Measurements from ENCODE around the gene NAALADL2.
"Not testable (repeated sequence)": the region's sequence is repeated elsewhere in the genome, so short reads cannot be mapped to it uniquely, and the experiment has no call there.

The NAALADL2 gene

DNA sequence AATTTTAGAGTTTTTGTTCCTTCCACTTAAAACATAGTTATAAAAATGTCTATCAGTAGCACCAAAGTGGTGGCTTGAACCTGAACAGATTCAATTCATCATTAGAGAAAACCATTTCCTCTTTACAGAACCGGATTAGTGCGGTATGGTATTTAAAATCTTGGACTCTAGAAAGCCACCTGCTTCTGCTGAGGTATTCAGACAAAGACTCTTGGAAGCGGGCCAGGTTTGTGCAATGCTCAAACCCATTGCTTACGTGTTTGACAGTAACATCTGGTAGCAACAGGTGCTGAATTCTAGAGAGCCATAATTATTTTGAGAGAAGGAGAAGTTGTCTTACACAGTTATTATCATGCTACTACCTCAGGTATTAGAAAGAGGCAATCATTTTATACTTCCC is 290.5 kb downstream of the NAALADL2 start:
- peak; percentile 100 for DNase-seq

DNA sequence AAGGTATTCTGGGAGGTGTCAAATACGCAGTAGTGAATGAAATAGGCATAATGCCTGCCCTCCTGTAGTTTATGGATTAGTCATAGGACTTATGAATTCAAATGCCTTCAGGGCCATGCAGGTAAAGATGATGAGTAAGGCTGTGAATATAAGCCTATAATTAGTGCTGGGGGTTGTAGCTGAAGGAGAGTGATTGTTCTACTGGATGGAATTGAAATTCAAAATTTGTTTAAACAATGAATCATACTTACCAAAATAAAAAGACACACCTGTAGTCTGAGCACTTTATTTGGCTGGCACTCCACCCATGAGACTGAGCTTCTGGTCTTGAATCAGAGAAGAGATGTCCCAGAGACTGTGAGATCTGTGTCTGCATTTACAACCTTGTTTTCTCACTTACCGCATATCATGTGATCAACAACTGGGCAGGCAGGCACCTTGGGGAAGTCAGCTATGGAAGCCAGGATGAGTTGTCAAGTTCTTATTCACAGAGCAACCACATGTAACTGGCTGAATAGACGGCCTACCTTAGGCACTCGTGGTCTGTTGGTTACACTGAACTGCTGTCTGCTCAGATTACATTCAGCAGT is 291.8 kb downstream of the NAALADL2 start:
- DNase-seq, result peak; percentile 93

- DNase-seq, result no peak
Observed at GRCh38 chr3:175153595-175153994, 294.5 kb downstream of the NAALADL2 start.

DNA sequence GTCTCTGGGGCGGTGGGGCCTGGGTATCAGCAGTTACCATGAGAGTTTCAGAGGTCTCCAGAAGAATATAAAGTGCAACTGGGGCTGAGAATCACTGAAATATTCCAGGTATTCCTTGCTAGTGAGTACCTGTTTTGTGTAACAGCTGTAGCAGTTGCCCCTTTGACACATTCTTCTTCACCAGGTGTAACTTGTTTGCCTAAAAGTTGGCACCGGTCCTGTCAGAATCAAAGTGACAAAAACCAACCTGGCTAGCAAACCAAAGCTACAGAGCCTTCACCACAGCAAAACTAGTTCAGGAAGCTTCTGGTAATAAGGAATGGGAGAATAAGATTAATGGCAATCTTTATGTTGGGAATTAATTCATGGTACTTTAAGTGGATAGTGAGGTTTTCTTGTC is 296.0 kb downstream of the NAALADL2 start:
- DNase-seq, result no peak

- DNase-seq, result no peak
Observed at GRCh38 chr3:175159202-175159601, 300.1 kb downstream of the NAALADL2 start.

DNA sequence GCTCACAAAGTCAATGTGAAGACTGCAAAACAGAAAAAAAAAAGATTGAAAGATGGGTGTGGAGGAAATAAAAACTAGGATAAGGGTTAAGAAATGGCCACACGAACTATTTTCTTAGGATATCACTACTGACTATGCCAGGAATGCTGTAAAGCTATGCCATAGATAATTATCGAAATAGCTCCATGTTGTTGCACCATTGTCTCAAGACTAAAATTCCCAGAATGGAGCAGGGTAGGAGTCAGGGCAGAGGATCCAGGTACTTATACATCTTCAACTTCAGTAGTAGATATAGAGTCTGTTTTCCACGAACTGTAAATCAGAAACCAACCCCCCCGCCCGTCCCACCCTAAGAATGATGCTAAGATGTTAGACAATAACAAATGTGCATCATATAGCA is 302.2 kb downstream of the NAALADL2 start:
- DNase-seq, result no peak

DNA sequence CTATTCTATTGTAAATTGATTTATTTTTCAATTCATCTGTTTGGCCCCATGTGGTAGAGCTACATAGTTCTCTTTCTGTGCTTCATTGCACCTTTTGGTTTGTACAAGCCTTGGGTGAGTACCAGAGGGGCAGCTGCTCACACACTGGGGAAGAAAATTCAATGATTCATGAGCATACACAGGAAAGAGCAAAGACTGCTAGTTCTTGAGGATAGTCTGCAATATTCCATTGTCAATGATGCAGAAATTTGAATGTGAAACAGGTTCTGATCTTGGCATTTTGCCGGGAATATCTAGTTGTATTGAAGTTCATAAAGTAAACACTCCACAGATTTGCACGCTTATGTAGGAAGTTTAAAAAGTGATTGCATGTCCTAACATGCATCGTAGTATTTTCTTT is 304.6 kb downstream of the NAALADL2 start:
- no peak for DNase-seq

DNA sequence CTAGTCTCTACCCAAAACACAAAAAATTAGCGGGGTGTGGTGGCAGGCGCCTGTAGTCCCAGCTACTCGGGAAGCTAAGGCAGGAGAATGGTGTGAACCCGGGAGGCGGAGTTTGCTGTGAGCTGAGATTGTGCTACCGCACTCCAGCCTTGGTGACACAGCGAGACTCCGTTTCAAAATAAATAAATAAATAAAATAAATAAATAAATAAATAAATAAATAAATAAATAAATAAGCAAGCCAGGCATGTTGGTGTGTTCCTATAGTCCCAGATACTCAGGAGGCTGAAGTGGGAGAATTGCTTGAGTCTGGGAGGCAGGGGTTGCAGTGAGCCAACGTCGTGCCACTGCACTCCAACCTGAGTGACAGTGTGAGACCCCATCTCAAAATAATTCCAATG is 314.0 kb downstream of the NAALADL2 start:
- not testable (repeated sequence) for DNase-seq

GRCh38 chr3:175176556-175176955 is 317.4 kb downstream of the NAALADL2 start:
- DNase-seq, result no peak

DNA sequence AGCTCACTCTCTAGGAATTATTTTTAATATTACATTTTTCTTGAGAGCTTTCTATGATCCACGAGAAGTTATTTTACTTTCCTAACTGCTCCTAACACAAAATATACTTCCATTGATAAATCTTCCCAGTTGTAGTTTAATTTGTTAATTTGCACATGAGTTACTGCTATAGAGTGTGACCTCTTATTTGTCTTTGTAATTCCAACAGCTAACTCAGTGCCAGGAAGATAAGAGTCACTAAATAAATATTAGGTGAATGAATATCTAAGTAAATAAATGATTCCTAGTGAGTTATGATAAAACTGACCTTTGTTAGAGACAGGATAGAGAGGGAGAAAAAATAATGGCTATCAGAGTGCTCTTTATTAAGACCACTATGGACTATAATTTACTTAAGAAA is 319.9 kb downstream of the NAALADL2 start:
- DNase-seq, result no peak

GRCh38 chr3:175184392-175184791 is 325.3 kb downstream of the NAALADL2 start:
- DNase-seq, result no peak

DNA sequence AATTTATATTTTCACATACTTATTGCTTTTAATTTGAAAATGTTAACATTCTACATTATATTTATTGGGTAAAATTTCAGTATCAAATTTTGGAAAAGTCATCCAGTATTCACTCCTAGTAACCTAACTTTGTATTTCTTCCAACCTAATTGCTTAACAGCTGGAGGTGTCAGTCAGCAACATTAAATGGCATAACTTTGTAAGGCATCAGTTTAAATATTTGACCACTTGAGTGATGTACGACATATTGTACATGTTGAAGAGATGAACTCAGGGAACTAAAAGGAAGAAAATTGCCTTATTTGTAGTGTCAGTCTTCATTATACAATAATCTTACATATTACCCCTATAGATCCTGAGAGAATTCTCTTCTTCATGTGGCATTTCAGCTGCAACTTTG is 326.8 kb downstream of the NAALADL2 start:
- DNase-seq, result no peak

DNA sequence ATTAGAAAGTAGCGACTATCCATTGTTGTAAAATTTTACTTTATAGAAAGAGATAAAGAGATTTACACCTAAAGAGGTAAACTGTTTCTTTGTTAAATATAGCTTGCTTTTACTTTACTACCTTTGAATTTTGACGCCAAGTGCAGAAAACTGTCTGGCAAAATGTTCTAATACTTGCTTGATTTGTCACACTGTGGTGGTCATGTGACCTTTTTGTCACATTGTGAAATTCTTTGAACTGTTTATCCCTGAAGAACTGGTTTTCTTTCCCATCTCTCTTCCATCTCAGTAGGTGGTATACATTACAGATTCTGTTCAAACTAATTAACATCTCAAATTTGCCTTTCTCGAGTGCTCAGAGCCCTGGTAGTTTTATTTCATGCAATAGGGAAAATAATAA is 327.4 kb downstream of the NAALADL2 start:
- no peak for DNase-seq

GRCh38 chr3:175187586-175187985 is 328.5 kb downstream of the NAALADL2 start:
- DNase-seq, result no peak

- DNase-seq, result no peak
Observed at GRCh38 chr3:175192536-175192935, 333.4 kb downstream of the NAALADL2 start.

- no peak for DNase-seq
Observed at GRCh38 chr3:175193815-175194518, 334.8 kb downstream of the NAALADL2 start.

- DNase-seq, result no peak
Observed at GRCh38 chr3:175198991-175199783, 340.1 kb downstream of the NAALADL2 start.

DNA sequence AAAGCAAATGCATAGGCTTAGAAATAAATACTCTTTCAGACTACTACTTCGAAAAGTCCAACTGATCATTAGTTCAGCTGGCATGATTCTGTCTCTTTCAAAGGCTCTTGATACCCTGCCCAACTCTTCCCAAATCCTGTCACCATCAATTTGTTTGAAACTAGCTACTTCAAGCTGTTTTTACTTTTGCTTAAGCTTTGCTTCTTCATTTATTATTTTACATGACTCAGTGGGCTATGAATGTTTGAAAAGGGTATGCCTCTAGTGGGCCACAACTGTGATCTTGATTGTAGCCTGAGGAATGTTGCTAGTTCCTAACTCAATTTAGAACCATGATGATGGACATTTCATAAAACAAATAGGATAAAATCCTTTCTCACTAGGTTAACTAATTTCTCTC is 340.8 kb downstream of the NAALADL2 start:
- no peak for DNase-seq

- no peak for DNase-seq
Observed at GRCh38 chr3:175200391-175201095, 341.4 kb downstream of the NAALADL2 start.

DNA sequence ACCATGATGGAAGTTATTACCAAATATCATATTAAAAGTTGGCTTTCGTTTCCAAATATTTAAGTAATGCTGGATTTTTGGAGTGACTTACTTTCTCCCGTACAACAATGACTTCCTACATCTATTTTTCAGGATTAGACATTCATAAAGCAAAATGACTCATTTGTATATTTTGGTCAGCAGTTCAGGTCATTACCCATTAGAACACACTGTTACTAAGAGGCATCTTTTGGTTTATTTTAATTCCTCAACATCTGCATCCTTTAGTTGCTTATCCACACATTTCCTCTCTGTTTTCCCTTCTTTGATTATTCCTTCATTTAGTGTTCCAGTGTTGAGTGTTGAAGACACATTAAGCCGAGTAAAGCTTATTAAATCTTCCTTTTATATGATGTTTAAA is 348.2 kb downstream of the NAALADL2 start:
- DNase-seq, result no peak

DNA sequence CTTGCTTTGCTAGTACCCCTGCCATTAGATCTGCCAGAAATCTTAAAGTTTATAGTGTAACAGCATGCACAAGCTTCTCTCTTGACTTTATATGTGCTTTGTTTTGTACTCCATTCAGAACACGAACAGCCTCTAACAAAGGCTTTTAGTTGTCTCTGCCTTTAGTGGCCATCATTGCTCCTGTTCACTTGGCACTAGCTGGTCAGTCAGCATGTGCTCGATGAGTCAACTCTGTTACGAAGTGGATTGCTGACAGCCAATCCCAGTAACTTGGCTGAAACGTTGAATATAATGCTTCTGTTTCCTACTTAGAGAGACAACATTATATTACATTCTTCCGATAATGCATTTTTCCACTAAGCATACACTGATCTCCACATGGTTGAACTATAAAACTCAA is 349.2 kb downstream of the NAALADL2 start:
- no peak for DNase-seq

DNA sequence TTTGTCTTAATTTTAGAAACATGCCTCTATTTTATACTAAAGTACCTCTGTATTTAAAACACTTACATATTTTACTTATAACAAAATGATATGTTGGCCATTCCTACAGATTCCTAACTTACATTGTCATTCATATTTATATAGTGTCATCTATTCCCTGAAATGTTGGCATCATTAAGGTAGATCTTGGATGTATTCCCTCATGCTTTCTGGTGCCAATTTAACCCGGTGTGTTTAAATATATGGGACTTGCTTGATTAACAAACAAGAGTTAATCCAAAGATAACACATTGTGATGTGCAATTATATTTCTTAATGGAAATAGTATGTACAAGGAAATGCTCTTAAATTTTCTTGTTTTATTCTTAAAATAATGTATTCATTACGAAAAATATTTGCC is 352.3 kb downstream of the NAALADL2 start:
- no peak for DNase-seq

- DNase-seq, result no peak
Observed at GRCh38 chr3:175212896-175213295, 353.8 kb downstream of the NAALADL2 start.

GRCh38 chr3:175214216-175214615 is 355.1 kb downstream of the NAALADL2 start:
- DNase-seq, result no peak
